NK-92 (cell line): ENCODE results near the gene KAT8.

Source experiments
- DNase-seq: peaks from one replicate; lab custom pipeline; 2025; ENCODE audit not compliant: unreplicated experiment; lab: John Stamatoyannopoulos, UW

The KAT8 gene

DNA sequence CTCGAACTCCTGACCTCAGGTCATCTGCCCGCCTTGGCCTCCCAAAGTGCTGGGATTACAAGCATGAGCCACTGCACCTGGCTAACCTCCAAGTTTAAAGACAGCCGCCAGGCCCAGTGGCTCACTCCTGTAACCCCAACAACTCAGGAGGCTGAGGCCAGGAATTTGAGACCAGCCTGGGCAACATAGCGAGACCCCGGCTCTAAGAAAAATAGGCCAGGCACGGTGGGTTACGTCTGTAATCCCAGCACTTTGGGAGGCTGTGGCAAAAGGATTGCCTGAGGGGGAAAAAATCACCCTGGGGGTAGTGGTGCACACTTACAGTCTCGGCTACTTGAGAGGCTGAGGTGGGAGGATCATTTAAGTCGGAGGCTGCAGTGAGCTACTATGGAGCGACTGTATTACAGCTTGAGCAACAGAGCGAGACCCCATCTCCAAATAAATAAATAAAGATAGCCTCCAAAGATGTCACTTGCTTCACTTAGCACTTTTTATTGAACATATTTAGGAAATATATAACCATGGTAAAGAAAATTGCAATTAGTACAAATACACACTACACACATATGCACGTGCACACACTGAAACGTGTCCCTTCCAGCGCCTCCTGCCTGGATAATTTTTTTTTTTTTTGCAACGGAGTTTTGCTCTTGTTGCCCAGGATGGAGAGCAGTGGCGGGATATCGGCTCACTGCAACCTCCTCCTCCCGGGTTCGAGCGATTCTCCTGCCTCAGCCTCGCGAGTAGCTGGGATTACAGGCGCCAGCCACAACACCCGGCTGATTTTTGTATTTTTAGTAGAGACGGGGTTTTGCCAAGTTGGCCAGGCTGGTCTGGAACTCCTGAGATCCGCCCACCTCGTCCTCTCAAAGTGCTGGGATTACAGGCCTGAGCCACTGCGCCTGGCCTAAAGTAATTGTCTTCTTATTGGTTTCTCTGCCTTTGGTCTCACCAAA lies 10.7 kb upstream of the KAT8 start:
- no peak for DNase-seq

DNA sequence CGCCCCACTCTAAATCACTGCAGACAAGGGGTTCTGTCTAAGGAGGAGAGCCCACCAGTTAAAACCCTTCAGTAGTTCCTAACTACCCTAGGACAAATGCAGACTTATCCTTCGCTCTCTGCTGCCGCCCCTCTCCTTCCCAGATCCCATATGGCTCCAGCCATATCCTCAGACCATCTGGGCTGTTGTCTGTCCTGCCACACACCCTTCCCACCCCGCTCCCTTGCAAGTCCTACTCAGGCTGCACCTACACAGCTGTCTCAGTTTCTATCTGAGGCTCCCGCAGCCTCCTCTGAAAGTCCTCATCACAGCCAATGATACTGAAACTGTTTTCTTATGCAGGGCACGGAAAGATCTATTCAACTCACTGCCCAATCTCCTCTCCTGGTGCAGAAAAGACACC lies 10.0 kb upstream of the KAT8 start:
- no peak for DNase-seq

- DNase-seq, result no peak
Observed at GRCh38 chr16:31108035-31108793, 9.2 kb upstream of the KAT8 start, which contains the start of gene BCKDK. TSS of gene BCKDK (plus strand) at chr16:31108386. CDS start at chr16:31109224, 838 bp downstream.

DNA sequence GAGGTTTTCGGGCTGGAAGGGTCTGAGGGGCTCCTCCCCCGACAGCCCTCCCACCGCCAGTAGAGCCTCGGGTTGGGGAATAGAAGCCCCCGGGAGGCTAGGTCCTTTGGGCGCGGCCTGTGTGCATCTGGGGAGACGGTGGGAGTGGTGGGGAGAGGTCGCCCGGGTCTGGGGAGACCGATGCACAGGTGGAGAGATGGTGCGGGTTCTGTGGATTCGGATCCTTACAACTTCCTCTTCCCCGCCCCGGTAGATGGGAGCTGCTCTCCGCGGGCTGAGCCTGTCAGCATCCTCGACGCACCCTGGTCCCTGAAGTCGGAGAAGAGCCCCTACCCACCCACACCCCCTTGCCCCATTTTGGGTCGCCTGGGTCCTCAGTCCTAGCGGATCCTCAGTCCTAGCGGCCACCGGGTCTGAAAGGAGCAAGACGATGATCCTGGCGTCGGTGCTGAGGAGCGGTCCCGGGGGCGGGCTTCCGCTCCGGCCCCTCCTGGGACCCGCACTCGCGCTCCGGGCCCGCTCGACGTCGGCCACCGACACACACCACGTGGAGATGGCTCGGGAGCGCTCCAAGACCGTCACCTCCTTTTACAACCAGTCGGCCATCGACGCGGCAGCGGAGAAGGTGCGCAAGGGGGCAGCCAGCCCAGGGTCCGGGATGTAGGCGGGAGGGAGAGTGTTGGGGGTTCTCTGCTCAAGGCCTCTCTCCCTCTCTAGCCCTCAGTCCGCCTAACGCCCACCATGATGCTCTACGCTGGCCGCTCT lies 8.5 kb upstream of the KAT8 start:
- no peak for DNase-seq

DNA sequence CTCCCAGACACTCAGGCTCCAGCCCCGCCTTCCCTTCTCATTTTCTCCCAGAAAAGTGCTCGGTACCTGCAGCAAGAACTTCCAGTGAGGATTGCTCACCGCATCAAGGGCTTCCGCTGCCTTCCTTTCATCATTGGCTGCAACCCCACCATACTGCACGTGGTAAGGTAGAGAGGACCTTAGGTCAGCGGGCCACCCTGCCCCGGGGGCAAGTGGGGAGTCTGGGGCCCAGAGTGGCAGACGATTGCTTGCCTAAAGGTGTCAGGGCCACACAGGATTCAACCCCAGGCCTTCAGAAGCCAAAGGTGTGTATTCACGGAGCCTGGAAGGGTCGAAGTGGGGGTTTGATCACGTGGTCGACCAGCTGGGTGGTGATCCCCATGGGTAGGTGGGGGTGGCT lies 7.8 kb upstream of the KAT8 start:
- no peak for DNase-seq

- DNase-seq, result no peak
Observed at GRCh38 chr16:31110106-31111034, 7.1 kb upstream of the KAT8 start.

DNA sequence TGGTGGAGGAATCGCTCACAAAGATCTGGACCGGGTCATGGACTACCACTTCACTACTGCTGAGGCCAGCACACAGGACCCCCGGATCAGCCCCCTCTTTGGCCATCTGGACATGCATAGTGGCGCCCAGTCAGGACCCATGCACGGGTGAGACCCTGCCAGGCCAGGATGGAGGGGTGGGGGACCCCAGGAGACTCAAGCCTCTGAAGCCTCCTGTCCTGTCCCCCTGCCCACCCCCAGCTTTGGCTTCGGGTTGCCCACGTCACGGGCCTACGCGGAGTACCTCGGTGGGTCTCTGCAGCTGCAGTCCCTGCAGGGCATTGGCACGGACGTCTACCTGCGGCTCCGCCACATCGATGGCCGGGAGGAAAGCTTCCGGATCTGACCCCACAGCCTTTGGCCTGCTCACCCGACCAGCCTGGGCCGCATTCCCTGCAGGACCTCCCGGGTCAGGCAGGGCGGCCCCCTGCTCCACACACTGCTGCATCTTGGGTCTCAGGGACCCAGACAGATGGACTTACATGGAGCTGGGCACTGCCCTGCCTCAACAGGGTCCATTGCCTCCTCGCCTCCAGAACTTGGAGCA lies 5.5 kb upstream of the KAT8 start:
- no peak for DNase-seq

DNA sequence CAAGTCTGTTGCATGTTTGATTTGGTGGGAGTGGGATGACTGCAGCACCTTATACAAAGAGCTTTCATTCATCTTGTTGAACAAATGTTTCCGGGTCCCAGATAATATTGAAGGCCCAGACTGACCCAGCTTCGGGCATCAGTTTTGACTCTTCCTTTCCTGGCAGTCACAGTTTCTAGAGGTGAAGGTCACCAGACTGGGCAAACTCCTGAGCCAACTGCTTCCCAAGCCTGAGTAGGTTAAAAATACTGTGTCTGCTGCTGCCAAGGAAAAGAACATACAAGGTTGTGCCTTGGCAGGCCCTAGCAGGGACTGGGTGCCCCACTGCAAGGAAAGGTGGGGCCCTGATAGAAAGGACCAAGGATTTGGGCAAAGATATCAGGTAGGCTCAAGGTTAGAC lies 4.8 kb upstream of the KAT8 start:
- no peak for DNase-seq

- DNase-seq, result no peak
Observed at GRCh38 chr16:31113121-31114120, 4.0 kb upstream of the KAT8 start.

DNA sequence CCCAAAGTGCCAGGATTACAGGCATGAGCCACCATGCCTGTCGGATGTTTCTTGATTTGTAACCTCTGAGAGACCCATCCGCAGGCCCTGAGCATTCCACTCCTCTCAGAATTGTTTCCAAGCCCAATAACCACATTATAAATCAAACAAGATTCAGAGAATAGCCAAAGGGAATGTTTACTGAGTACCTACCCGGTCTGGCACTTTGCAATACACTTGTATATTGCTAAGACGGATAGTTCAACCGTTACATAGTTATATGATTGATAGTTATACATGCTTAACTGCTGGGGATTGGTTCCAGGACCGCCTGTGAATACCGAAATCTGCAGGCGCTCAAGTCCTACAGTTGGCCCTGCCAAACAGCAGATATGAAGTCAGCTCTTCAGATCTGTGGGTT lies 3.0 kb upstream of the KAT8 start:
- no peak for DNase-seq

GRCh38 chr16:31118223-31119155 lies 1.0 kb downstream of the KAT8 start:
- DNase-seq, result no peak

GRCh38 chr16:31120129-31120528 lies 2.7 kb downstream of the KAT8 start:
- no peak for DNase-seq

- DNase-seq, result no peak
Observed at GRCh38 chr16:31125844-31126243, 8.4 kb downstream of the KAT8 start.

DNA sequence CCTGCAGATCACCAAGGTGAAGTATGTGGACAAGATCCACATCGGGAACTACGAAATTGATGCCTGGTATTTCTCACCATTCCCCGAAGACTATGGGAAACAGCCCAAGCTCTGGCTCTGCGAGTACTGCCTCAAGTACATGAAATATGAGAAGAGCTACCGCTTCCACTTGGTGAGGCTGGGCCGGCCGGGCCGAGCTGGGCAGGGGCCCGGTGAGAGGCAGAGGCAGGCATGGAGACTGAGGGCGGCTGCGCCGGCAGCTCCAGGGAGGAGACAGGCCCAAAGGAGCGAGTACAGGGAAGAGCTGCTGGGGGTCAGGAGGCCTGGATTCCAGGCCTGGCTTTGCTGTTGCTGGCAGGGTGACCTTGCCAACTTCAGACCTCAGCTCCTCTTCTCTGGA lies 9.7 kb downstream of the KAT8 start:
- no peak for DNase-seq

DNA sequence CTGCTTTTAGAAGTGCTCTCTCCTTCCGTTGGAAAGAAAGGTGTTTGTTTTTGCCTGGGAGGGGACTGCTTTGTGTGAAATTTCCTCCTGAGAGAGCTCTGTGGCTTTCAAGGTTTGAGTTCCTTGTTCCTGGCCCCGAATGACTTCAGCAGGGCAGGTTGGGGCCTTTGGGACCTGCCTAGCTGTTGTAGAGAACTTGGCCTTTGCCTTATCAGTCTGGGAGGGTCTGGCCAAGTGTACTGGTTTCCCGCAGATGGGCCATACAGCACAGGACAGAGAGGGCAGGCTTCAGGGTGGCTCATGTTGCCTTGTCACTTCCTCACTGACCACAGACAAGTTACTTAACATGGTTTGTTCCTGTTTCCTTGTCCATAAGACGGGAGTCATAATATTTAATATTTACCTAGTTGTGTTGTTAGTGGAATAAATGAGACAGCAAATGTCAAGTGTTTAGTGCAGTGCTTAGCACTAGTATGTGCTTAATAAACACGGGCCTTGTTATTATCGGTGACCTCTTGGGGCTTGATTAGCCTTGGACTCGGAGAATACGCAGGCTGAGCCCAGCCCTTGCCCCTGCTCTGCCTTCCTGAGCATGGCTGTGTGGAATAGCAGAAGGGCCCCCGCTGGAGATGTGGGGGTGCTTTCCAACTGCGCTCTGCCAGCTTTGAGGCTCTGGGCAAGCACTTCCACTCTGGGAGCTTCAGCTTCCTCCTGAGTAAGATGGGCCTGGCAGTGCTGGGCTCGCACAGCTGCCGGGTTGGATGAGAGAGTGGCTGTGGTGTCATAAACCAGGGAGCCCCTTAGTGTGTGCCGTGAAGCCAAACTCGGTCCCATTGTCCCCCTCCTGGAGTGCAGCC lies 11.5 kb downstream of the KAT8 start:
- DNase-seq, result no peak

GRCh38 chr16:31129568-31130335 lies 12.3 kb downstream of the KAT8 start:
- DNase-seq, result no peak
